K562 (cell line): ENCODE measurements around the gene LST1. TPM values are rescaled to one million over a fixed set of nuclear protein-coding genes. Genes with fewer than 3 reads are reported as not detected.

ENCODE experiments used
- ATAC-seq: fragments of 200-7000 bp; cut with Tn5 transposase; 3 replicates; pipeline ENCODE4 v1.9.1; 2020; ENCODE audit warnings: moderate library complexity
- BruUV-seq: library from RNA; stranded (reverse); fragments of 400-500 nt; replicated peaks from 2 replicates; lab custom pipeline; 2021; lab: Mats Ljungman, UMichigan
- CTCF ChIA-PET: fragments of 300-600 bp; formaldehyde crosslinking; extraction: SDS; loops from one replicate; lab custom pipeline; 2021; ENCODE audit warnings: low intra/inter-chr PET ratio; lab: Yijun Ruan, JAX
- POLR2A ChIA-PET: fragments of 300-600, 350-650 bp; sonication (Branson Sonifier 250); formaldehyde crosslinking; extraction: SDS; loops from one replicate; lab custom pipeline; 2021; ENCODE audit warnings: antibody characterized with exemption, inconsistent platforms; lab: Yijun Ruan, JAX
- DNase-seq, 4 experiments: peaks; one replicate each; pipeline versions ENCODE4 v3.0.0 to v3.0.0-alpha.2; 2011 to 2018; ENCODE audit warnings: low spot score in 3 of 4, mixed read lengths in 3 of 4; ENCODE audit errors: extremely low read depth in 1 of 4
- FAIRE-seq: peaks from 2 replicates; lab custom pipeline; 2011; peaks lifted over from hg19 to GRCh38; lab: Jason Lieb, UNC
- H2AFZ ChIP-seq: 2 replicates; pipeline ENCODE4 v1.6.0; 2011; ENCODE audit warnings: low read depth, low read length, control low read depth, inconsistent platforms
- H3K27ac ChIP-seq: fragments of 200-600 bp; 3 replicates; pipeline ENCODE4 v1.8.0; 2011; ENCODE audit warnings: low read depth, mild to moderate bottlenecking, control low read depth, inconsistent platforms, low read length, moderate library complexity, mixed read lengths; ENCODE audit errors: extremely low read depth
- H3K27me3 ChIP-seq, 2 experiments: fragments of 300-600 bp in 1 of 2; 2 replicates in 1 of 2; 3 replicates in 1 of 2; pipeline versions ENCODE4 v1.6.0 to v1.8.0; 2011; ENCODE audit warnings: inconsistent platforms in 2 of 2, low read length in 2 of 2, mild to moderate bottlenecking in 1 of 2, mixed read lengths in 1 of 2, moderate library complexity in 1 of 2; ENCODE audit not compliant: control insufficient read depth in 2 of 2, insufficient read depth in 2 of 2
- H3K36me3 ChIP-seq: fragments of 300-600 bp; 3 replicates; pipeline ENCODE4 v1.8.0; 2011; ENCODE audit warnings: mild to moderate bottlenecking, low read length, inconsistent platforms; ENCODE audit not compliant: control insufficient read depth, insufficient read depth
- H3K4me1 ChIP-seq, 2 experiments: fragments of 200-600 bp in 1 of 2; replicated peaks in 1 of 2; 2 replicates in 1 of 2; 3 replicates in 1 of 2; pipeline versions ENCODE4 v1.5.1 to v1.8.0; 2011; ENCODE audit warnings: inconsistent platforms in 2 of 2, low read length in 2 of 2, mild to moderate bottlenecking in 1 of 2, mixed read lengths in 1 of 2, moderate library complexity in 1 of 2; ENCODE audit not compliant: control insufficient read depth in 2 of 2, insufficient read depth in 2 of 2
- H3K4me2 ChIP-seq: 2 replicates; pipeline ENCODE4 v1.6.1; 2011; ENCODE audit warnings: low read length, control low read depth, inconsistent platforms, mixed read lengths; ENCODE audit not compliant: insufficient read depth
- H3K4me3 ChIP-seq: fragments of 200-600 bp; sonication (generic), shearing (Covaris generic); 2 replicates; pipeline ENCODE4 v1.5.1; 2016; ENCODE audit warnings: control low read depth, inconsistent platforms
- H3K79me2 ChIP-seq: fragments of 200-600 bp; 3 replicates; pipeline ENCODE4 v1.8.0; 2011; ENCODE audit warnings: low read length, inconsistent platforms; ENCODE audit not compliant: control insufficient read depth, insufficient read depth
- H3K9ac ChIP-seq, 2 experiments: 2 replicates each; pipeline versions ENCODE4 v1.6.0 to v1.6.1; 2011; ENCODE audit warnings: low read depth in 2 of 2, low read length in 2 of 2, control low read depth in 1 of 2, inconsistent platforms in 1 of 2, mild to moderate bottlenecking in 1 of 2, mixed read lengths in 1 of 2; ENCODE audit not compliant: insufficient read depth in 1 of 2
- H3K9me1 ChIP-seq: one replicate; pipeline ENCODE4 v1.6.0; 2011; ENCODE audit warnings: inconsistent platforms, mild to moderate bottlenecking, low read length, moderate library complexity; ENCODE audit not compliant: control insufficient read depth, insufficient read depth
- H3K9me3 ChIP-seq: replicated peaks from 2 replicates; pipeline ENCODE4 v1.5.1; 2011; ENCODE audit warnings: low read depth, low read length, inconsistent platforms; ENCODE audit not compliant: control insufficient read depth, insufficient read depth
- H4K20me1 ChIP-seq: replicated peaks from 2 replicates; pipeline ENCODE4 v1.6.1; 2011; ENCODE audit warnings: low read length, inconsistent platforms, mixed read lengths; ENCODE audit not compliant: control insufficient read depth, insufficient read depth
- CREB3L1 ChIP-seq: fragments of 450-650 bp; IDR thresholded peaks from 2 replicates; pipeline ENCODE4 v1.6.1; 2014; ENCODE audit warnings: low read depth, mild to moderate bottlenecking, moderate library complexity, borderline replicate concordance
- EZH2 ChIP-seq: IDR thresholded peaks from 2 replicates; pipeline ENCODE4 v1.6.1; 2012; ENCODE audit warnings: low read depth, mild to moderate bottlenecking, inconsistent platforms, low read length, borderline replicate concordance
- IRF9 ChIP-seq: fragments of 450-650 bp; IDR thresholded peaks from 2 replicates; pipeline ENCODE4 v1.6.1; 2016; ENCODE audit warnings: missing biosample characterization, missing genetic modification characterization
- NR1H2 ChIP-seq: sonication (generic); formaldehyde crosslinking; IDR thresholded peaks from 2 replicates; pipeline ENCODE4 v1.4.0; 2020; ENCODE audit warnings: mild to moderate bottlenecking, missing genetic modification reagents
- RHOXF2B ChIP-seq: fragments of 250-450 bp; sonication (Bioruptor Pico); conservative IDR thresholded peaks from 2 replicates; pipeline ENCODE4 v1.5.1; 2021
- ZFP36 ChIP-seq: fragments of 150-350 bp; IDR thresholded peaks from 2 replicates; pipeline ENCODE4 v1.6.1; 2018; ENCODE audit warnings: low read length, low read depth; ENCODE audit not compliant: partially characterized antibody
- ZKSCAN3 ChIP-seq: fragments of 250-450 bp; sonication (Bioruptor Pico); IDR thresholded peaks from 2 replicates; pipeline ENCODE4 v1.4.0; 2020
- ZNF398 ChIP-seq: fragments of 250-450 bp; sonication (Bioruptor Pico); IDR thresholded peaks from 2 replicates; pipeline ENCODE4 v1.8.0; 2021; ENCODE audit warnings: moderate library complexity, mild to moderate bottlenecking, inconsistent platforms
- ZNF785 ChIP-seq: fragments of 250-450 bp; sonication (Bioruptor Pico); IDR thresholded peaks from 2 replicates; pipeline ENCODE4 v1.4.0; 2020; ENCODE audit warnings: mild to moderate bottlenecking
- ZNF79 ChIP-seq: fragments of 250-450 bp; sonication (Bioruptor Pico); IDR thresholded peaks from 2 replicates; pipeline ENCODE4 v1.4.0; 2020; ENCODE audit warnings: low read depth, mild to moderate bottlenecking, moderate library complexity
- WGBS: fragments of 100-300 bp; shearing (Covaris generic); methylation state at CpG from one replicate; pipeline ENCODE4 v1.1.6; 2016; ENCODE audit warnings: low coverage, mixed read lengths; ENCODE audit not compliant: insufficient coverage; ENCODE audit errors: missing lambda C conversion rate; 5-methylcytosine and 5-hydroxymethylcytosine counted together
- in situ Hi-C: fragments of 300-500 bp; cut with MboI; formaldehyde crosslinking; loops from 4 replicates; pipeline ENCODE4 v1.15.0; 2018; ENCODE audit warnings: inconsistent platforms, mixed read lengths
- intact Hi-C: fragments of 100-400 bp; cut with micrococcal nuclease; formaldehyde crosslinking; loops from 2 replicates; pipeline ENCODE4 v1.14.2; 2022
- polyA plus RNA-seq, 8 experiments: library from polyadenylated mRNA; depleted of rRNA in 4 of 8; stranded (reverse) in 5 of 8; unstranded in 3 of 8; fragments of >200 nt; fragmentation: Nextera tagmentation in 2 of 8; fragmentation: Illumina TruSeq in 1 of 8; extraction: Ambion mirVana in 2 of 8; extraction: Trizol in 1 of 8; gene quantifications; 2 replicates each; pipeline versions ENCODE4 v1.2.1 to v1.2.3, GENCODE V29; 2011 to 2014; ENCODE audit warnings: inconsistent platforms in 1 of 8, missing spikeins in 1 of 8
- total RNA-seq, 7 experiments: library from RNA; depleted of rRNA in 6 of 7; stranded (reverse); fragments of >200 nt in 6 of 7; fragmentation: Illumina TruSeq in 2 of 7; extraction: Trizol in 2 of 7; gene quantifications; 2 replicates each; pipeline versions ENCODE4 v1.2.1 to v1.2.3, GENCODE V29; 2011 to 2021; ENCODE audit warnings: low replicate concordance in 1 of 7

The LST1 gene
- total and polyA plus RNA-seq, 9 of the 15 experiments (the other 6 are each of a cell fraction or from before 2014, with no cell fraction given), result 0.82 to 7.8 (median 1.7) TPM

- POLR2A ChIA-PET, result interaction anchor here (0.6 to 1.8 kb wide), 7 partner anchors 8 to 49 kb away, joined by 3 to 9 read pairs (median 3); partner anchors contain the start of genes ATP6V1G2 and DDX39B
- BruUV-seq, result no TSS peak
- no peaks in the 10 kb centered on the region for H3K27me3 ChIP-seq
- no peak within 1 kb of the TSS for H3K4me3 ChIP-seq
- CTCF ChIA-PET, result no interaction called here
- 50% methylated on average over 19 of the region's 19 CpGs for WGBS
- intact Hi-C loops (no loop called here), in situ Hi-C loops (no loop called here)
- no peaks in the 10 kb centered on the region for H4K20me1 ChIP-seq
- H3K4me1 ChIP-seq, result peaks cover 0 to 20% of the 10 kb centered on the region in 2 experiments; a peak in 2 of 5 replicates
- H3K27ac ChIP-seq, result no peak within 1 kb of the TSS
- peak within 1 kb of the TSS in 1 of 2 experiments; percentile 19; a peak in 1 of 4 replicates for H3K9ac ChIP-seq
- ATAC-seq (no peak), DNase-seq (no peak), FAIRE-seq (no peak)
- H3K9me3 ChIP-seq, result no peaks in the 10 kb centered on the region
- no peaks in the 10 kb centered on the region for H3K36me3 ChIP-seq
- no peak within 1 kb of the TSS for H2AFZ ChIP-seq
- H3K9me1 ChIP-seq, result no peaks in the 10 kb centered on the region
- no peak within 1 kb of the TSS; the same call in 1 of the 2 replicates for H3K4me2 ChIP-seq
- no peaks in the 10 kb centered on the region for H3K79me2 ChIP-seq
- TF ChIP-seq ZNF79 (CRISPR knock-in tag) (no peak), RHOXF2B (CRISPR knock-in tag) (no peak), IRF9 (tag) (no peak), EZH2 (no peak), ZFP36 (no peak), ZKSCAN3 (no peak), ZNF398 (no peak), NR1H2 (CRISPR knock-in tag) (no peak), CREB3L1 (no peak), ZNF785 (CRISPR knock-in tag) (no peak)
Measured at GRCh38 chr6:31575335-31575901, 10.7 kb upstream of the LST1 start, which contains the start of gene TNF. Gene TNF, plus strand, starts transcription at chr6:31575565. Its CDS starts 177 bp downstream, at chr6:31575742.
